ENCODE data around the gene UBL4A.

DNA sequence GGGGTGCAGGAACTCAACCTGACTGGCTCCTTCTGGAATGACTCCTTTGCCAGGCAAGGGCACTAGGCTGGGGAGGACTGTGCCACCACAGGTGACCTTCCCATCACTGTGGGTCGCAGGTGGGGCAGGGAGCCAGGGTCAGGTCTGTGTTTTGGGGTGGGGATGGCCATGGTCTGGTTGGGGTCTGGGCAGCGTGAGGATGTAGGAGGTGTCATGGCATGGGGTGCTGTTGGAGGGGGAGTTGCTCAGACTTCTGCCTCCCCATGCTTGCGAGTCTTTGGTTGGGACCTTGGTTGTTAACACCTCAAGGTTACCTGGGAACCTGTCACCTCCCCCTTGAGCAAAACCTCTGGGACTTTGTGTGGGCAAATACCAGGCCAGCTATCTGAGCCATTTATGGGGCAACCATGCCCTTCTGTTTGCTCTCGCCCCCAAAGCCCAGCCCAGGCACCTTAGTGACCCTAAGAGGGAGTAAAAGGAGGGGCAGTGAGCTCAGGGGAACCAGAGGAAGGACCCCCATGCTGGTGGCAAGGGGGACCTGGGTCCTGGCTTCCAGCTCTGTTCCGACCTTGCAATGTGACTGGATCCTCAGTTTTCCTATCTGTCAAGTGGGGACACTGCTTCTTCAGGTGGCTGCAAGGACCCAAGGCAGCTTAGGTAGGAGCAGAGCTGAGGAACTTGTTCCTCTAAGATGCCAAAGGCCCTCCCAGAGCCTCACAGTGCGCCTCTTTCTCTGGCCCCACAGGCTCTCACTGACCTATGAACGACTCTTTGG is 51.8 kb downstream of the UBL4A start:
- TF ChIP-seq, protein P1, sequence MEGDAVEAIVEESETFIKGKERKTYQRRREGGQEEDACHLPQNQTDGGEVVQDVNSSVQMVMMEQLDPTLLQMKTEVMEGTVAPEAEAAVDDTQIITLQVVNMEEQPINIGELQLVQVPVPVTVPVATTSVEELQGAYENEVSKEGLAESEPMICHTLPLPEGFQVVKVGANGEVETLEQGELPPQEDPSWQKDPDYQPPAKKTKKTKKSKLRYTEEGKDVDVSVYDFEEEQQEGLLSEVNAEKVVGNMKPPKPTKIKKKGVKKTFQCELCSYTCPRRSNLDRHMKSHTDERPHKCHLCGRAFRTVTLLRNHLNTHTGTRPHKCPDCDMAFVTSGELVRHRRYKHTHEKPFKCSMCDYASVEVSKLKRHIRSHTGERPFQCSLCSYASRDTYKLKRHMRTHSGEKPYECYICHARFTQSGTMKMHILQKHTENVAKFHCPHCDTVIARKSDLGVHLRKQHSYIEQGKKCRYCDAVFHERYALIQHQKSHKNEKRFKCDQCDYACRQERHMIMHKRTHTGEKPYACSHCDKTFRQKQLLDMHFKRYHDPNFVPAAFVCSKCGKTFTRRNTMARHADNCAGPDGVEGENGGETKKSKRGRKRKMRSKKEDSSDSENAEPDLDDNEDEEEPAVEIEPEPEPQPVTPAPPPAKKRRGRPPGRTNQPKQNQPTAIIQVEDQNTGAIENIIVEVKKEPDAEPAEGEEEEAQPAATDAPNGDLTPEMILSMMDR (IDR thresholded peaks at IDR 0.05), result no peak
- TF ChIP-seq EZH2 (IDR thresholded peaks at IDR 0.05) (no peak), EZH2phosphoT487 (IDR thresholded peaks at IDR 0.05) (no peak)

Data from neural progenitor cell (in vitro differentiated cells).